NCI-H1694 (cell line): ENCODE data around the gene ZNF17.
A peak's percentile ranks its signal among the peaks of the same experiment; 100 is the strongest.

Experiments
- DNase-seq: peaks from one replicate; lab custom pipeline; 2025; lab: John Stamatoyannopoulos, UW

Gene ZNF17

DNA sequence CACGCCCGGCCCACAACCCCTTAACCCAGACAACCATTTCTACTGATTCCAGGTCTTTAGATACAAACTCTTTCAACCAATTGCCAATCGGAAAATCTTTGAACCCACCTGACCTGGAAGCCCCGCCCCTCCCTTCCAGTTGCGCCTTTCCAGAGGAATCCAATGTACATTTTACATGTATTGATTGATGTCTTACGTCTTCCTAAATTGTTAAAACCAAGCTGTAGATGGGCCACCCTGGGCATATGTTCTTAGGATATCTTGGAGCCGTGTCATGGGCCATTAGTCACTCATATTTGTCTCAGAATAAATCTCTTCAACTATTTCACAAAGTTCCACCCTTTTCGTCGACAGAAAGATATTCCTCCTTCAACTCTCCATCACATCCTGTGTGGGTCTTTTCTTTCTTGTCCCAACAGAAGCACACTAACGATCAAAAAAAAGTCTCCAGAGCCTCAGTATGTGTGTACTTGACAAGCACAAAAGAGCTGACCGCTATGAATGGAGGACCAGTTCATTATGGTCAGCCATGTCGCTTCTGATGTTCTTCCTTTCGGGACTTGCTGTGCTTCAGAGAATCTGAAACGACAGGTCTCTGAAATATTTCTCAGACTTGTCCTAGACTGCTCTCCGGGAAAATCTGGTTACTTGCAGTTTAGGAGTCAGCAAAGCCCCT lies 23.6 kb downstream of the ZNF17 start:
- DNase-seq = no peak

GRCh38 chr19:57435062-57435978 lies 24.4 kb downstream of the ZNF17 start, which contains the start of gene ZNF749:
ZNF749 (plus strand) TSS chr19:57435325; CDS start chr19:57435579, 254 bp downstream.
- peak; percentile 99 for DNase-seq

DNA sequence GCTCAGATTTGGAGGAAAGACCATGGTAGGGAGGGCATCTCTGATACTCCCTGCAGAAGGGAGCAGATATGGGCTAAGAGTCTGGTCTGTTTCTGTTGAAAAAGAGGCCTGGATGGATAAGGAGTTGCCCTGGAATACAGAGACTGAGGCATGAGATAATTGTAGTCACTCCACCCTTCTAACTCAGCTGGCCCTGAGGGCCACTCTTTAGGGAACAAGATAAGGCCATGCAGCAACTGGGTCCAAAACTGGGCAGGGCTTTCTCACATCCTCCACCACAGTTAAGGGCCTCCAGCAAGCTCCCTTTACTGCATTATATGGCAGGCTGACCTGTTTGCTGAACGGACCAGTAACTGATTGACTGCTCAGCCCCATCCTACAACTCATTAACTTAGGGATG lies 25.5 kb downstream of the ZNF17 start:
- DNase-seq = no peak

GRCh38 chr19:57437931-57438330 lies 27.0 kb downstream of the ZNF17 start:
- no peak for DNase-seq

GRCh38 chr19:57438925-57439324 lies 28.0 kb downstream of the ZNF17 start:
- no peak for DNase-seq

- no peak for DNase-seq
These were observed 31.2 kb downstream of the ZNF17 start for GRCh38 chr19:57441979-57442752.

- DNase-seq = no peak
These were observed 32.2 kb downstream of the ZNF17 start for GRCh38 chr19:57443121-57443696.

GRCh38 chr19:57452307-57452706 lies 41.3 kb downstream of the ZNF17 start:
- no peak for DNase-seq

DNA sequence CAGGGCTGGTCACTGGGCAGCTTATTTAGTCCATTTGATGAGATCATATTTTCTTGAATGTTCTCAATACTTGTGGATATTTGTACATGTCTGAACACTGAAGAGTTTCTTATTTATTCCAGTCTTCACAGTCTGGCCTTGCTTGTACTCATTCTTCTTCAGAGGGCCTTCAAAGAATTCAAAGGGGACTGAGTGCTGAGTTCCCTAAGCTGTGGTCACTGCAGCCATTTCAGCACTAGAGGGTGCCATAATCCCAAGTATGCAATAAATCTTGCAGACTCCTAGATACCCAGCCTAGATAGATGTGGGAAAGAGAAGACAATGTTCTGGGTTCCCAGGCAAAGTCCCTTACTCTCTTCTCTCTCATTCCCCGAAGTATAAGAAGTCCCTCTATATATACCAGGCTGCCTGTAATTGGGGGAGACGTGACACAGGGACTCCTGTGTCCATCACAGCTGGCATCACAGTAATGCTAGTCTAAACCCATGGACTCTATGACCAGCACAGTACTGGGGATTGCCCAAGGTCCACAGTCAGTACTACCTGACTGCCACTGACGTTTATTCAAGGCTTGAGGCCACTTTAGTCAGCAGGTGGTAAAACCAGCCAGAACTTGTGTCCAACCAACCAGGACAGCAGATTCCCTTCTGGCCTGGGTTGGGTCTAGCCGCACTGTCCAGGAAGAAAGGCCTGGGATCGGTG lies 54.9 kb downstream of the ZNF17 start:
- no peak for DNase-seq

DNA sequence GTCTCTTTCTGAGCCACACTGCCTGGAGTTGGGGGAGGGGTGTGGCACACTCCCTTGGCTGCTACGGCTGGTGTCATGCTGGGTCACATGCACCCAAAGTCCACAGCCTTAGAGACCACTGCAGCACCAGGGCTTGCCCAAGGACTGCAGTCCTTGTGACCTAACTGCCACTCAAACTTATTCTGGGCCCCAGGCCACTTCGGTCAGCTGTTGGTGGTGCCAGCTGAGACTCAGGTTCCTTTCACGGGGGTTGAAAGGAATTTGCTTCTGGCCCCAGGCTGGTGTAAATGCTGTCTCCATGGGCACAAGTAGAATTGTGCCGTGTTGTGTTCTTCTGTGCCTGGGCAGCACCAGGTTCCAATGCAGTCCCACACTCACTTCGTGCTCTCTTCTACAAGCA lies 55.5 kb downstream of the ZNF17 start:
- no peak for DNase-seq
